ENCODE data around the gene HELT. TPM values are rescaled to one million over a fixed set of nuclear protein-coding genes. Genes with fewer than 3 reads are reported as not detected.

The HELT gene
- total and polyA plus RNA-seq, 2 of the 4 experiments (the other 2 are of a cell fraction), result not detected

- Histone ChIP-seq H3K4ac (ENCODE audit: low read depth, low read length) (no peak overlapping the region), H3K14ac (replicated peaks; ENCODE audit: low read depth, low read length) (no peak overlapping the region), H4K5ac (ENCODE audit: low read depth, low read length) (no peak overlapping the region), H3K36me3 (ENCODE audit: control insufficient read depth, insufficient read depth, low read length) (no peaks in the 10 kb centered on the region), H3K56ac (ENCODE audit: extremely low read depth, insufficient read depth, low read length) (no peak overlapping the region), H2BK15ac (ENCODE audit: low read depth, low read length) (no peak overlapping the region), H4K91ac (ENCODE audit: insufficient read depth, low read depth, low read length) (no peak overlapping the region), H2BK20ac (ENCODE audit: low read depth, low read length) (no peak overlapping the region), H3K4me2 (ENCODE audit: low read depth, low read length) (no peak overlapping the region), H2AK5ac (ENCODE audit: low read depth, low read length) (no peak overlapping the region), H3K27me3 (ENCODE audit: control insufficient read depth, insufficient read depth, low read length) (peaks cover 13% of the 10 kb centered on the region), H3K9me1 (ENCODE audit: insufficient read depth, low read length) (no peaks in the 10 kb centered on the region), H2AK9ac (replicated peaks; ENCODE audit: low read depth, low read length, poor library complexity) (no peak overlapping the region), H3K79me1 (ENCODE audit: low read depth in 1 of 2, low read length in 2 of 2) (no peaks in the 10 kb centered on the region), H2BK5ac (ENCODE audit: low read depth, low read length, poor library complexity, severe bottlenecking) (no peak overlapping the region), H4K8ac (ENCODE audit: low read depth in 2 of 2, low read length in 2 of 2) (no peak overlapping the region), H3K4me1 (ENCODE audit: control insufficient read depth, insufficient read depth, low read length) (no peaks in the 10 kb centered on the region), H3K18ac (ENCODE audit: low read depth, low read length) (no peak overlapping the region), H2AFZ (replicated peaks; ENCODE audit: low read length, poor library complexity) (no peak overlapping the region), H2BK120ac (ENCODE audit: low read depth, low read length) (no peak overlapping the region), H3K4me3 (ENCODE audit: insufficient read depth, low read depth, low read length) (no peak overlapping the region), H3K23ac (ENCODE audit: low read depth, low read length) (no peak overlapping the region), H4K20me1 (ENCODE audit: insufficient read depth, low read length) (no peaks in the 10 kb centered on the region), H3K9me3 (ENCODE audit: control insufficient read depth, insufficient read depth, low read length) (no peaks in the 10 kb centered on the region), H3K9ac (ENCODE audit: low read depth, low read length) (no peak overlapping the region), H3K27ac (ENCODE audit: insufficient read depth, low read length) (no peak overlapping the region)
- TF ChIP-seq CTCF (conservative IDR thresholded peaks at IDR 0.05; ENCODE audit: low read depth, low read length), result no peak
- no peak for TF ChIP-seq USF2 (IDR thresholded peaks at IDR 0.05; ENCODE audit: low read depth, low read length)
- no peak for TF ChIP-seq ELK1 (IDR thresholded peaks at IDR 0.05; ENCODE audit: borderline replicate concordance, low read depth, low read length)
- TF ChIP-seq SMC3 (IDR thresholded peaks at IDR 0.05; ENCODE audit: low read depth, low read length), result no peak
- TF ChIP-seq BHLHE40 (IDR thresholded peaks at IDR 0.05; ENCODE audit: low read depth, low read length), result no peak
- no peak for TF ChIP-seq CHD1 (IDR thresholded peaks at IDR 0.05; ENCODE audit: low read depth, low read length)
- TF ChIP-seq MAFK (IDR thresholded peaks at IDR 0.05; ENCODE audit: low read depth, low read length), result no peak
- TF ChIP-seq MAZ (IDR thresholded peaks at IDR 0.05; ENCODE audit: borderline replicate concordance, low read depth, low read length), result no peak
- TF ChIP-seq RFX5 (IDR thresholded peaks at IDR 0.05; ENCODE audit: low read depth, low read length), result no peak
- no peak for TF ChIP-seq CEBPB (IDR thresholded peaks at IDR 0.05; ENCODE audit: low read depth, low read length)
- no peak for TF ChIP-seq RCOR1 (IDR thresholded peaks at IDR 0.05; ENCODE audit: insufficient replicate concordance, low read length)
- no peak for TF ChIP-seq FOS (IDR thresholded peaks at IDR 0.05; ENCODE audit: low read depth, low read length)
- TF ChIP-seq RAD21 (IDR thresholded peaks at IDR 0.05; ENCODE audit: low read length), result no peak
- TF ChIP-seq POLR2A (IDR thresholded peaks at IDR 0.05; ENCODE audit: low read depth, low read length), result no peak
- TF ChIP-seq MXI1 (IDR thresholded peaks at IDR 0.05; ENCODE audit: borderline replicate concordance, low read depth, low read length), result no peak
- no peak for TF ChIP-seq NFE2L2 (IDR thresholded peaks at IDR 0.05; ENCODE audit: low read depth, low read length)
- 60 to 100% methylated on average over 1 to 2 of the region's 6 CpGs for whole genome bisulfite sequencing, 2 experiments (ENCODE audit: extremely low coverage in 2 of 2, insufficient read length in 1 of 2)
- dilution Hi-C loops (cut with HindIII; ENCODE audit: low sequenced_read_pairs, unreplicated experiment), result no loop called here
- ChIA-PET CTCF (no interaction called here), POLR2A (ENCODE audit: unreplicated experiment) (no interaction called here)
- in situ Hi-C loops (cut with MboI; ENCODE audit: low sequenced_read_pairs), result no loop called here
- intact Hi-C loops (cut with micrococcal nuclease), result loop anchor here (10.0 kb wide), 1 partner anchor 999 kb away; no protein-coding TSS in a partner anchor
- ATAC-seq (ENCODE audit: low read depth) (no peak), DNase-seq (no peak)
- BruUV-seq (replicated peaks), result no TSS peak
Observed at GRCh38 chr4:185036019-185036418, 17.7 kb downstream of the HELT start.
